ENCODE measurements around the gene KRT25. TPM values are rescaled to one million over a fixed set of nuclear protein-coding genes. Genes with fewer than 3 reads are reported as not detected.

Gene KRT25
- total and polyA plus RNA-seq, 4 experiments from 2014 or later = not detected

- Mint-ChIP-seq H3K36me3 (no peaks in the 10 kb centered on the region), H3K27ac (no peak overlapping the region), H3K4me1 (no peaks in the 10 kb centered on the region), H3K9me3 (no peaks in the 10 kb centered on the region), H3K27me3 (peaks cover 14 to 16% of the 10 kb centered on the region in 2 donors), H3K4me3 (no peak overlapping the region)
- Histone ChIP-seq H3K36me3 (ENCODE audit: insufficient read depth, low read length) (no peaks in the 10 kb centered on the region), H3K4me1 (ENCODE audit: insufficient read depth, low read length) (no peaks in the 10 kb centered on the region), H3K9me3 (ENCODE audit: control insufficient read depth in 1 of 2, low read length in 2 of 2) (no peaks in the 10 kb centered on the region), H3K27me3 (ENCODE audit: insufficient read depth, low read length) (peaks cover 10% of the 10 kb centered on the region), H3K4me3 (ENCODE audit: low read length in 2 of 2) (no peak overlapping the region), H3K27ac (ENCODE audit: low read depth, low read length) (no peak overlapping the region)
- POLR2A ChIA-PET (ENCODE audit: partially characterized antibody) = no interaction called here
- CTCF ChIA-PET (ENCODE audit: partially characterized antibody) = interaction anchor here (0.7 to 1.1 kb wide), 10 partner anchors 8 to 369 kb away, joined by 3 to 10 read pairs (median 3); no protein-coding TSS in a partner anchor
- no peak for DNase-seq
- intact Hi-C loops (cut with micrococcal nuclease) = loop anchor here (1.0 to 10.0 kb wide), 3 partner anchors 79 to 163 kb away; partner anchors contain the start of gene CCR7
Measured at GRCh38 chr17:40727447-40728231, 27.5 kb downstream of the KRT25 start.

GRCh38 chr17:40726919-40727318 lies 28.2 kb downstream of the KRT25 start:
- H3K27me3 ChIP-seq (ENCODE audit: insufficient read depth, low read length) = peaks cover 10% of the 10 kb centered on the region
- ChIA-PET POLR2A (ENCODE audit: partially characterized antibody) (no interaction called here), CTCF (ENCODE audit: partially characterized antibody) (interaction anchor here (0.7 to 1.4 kb wide), 7 partner anchors 8 to 369 kb away, joined by 3 to 10 read pairs (median 3); no protein-coding TSS in a partner anchor)
- H3K27ac Mint-ChIP-seq = no peak overlapping the region
- intact Hi-C loops (cut with micrococcal nuclease) = loop anchor here (1.0 to 10.0 kb wide), 3 partner anchors 79 to 162 kb away; partner anchors contain the start of gene CCR7
- no peaks in the 10 kb centered on the region for H3K36me3 Mint-ChIP-seq
- no peak overlapping the region for H3K4me3 ChIP-seq (ENCODE audit: low read length in 2 of 2)
- H3K4me1 Mint-ChIP-seq = no peaks in the 10 kb centered on the region
- H3K4me1 ChIP-seq (ENCODE audit: insufficient read depth, low read length) = no peaks in the 10 kb centered on the region
- H3K27me3 Mint-ChIP-seq = peaks cover 14 to 19% of the 10 kb centered on the region in 2 donors
- DNase-seq = peak in 4 of 5 donors; percentile 11 to 27 (median 17)
- H3K9me3 Mint-ChIP-seq = no peaks in the 10 kb centered on the region
- H3K4me3 Mint-ChIP-seq = no peak overlapping the region
- no peaks in the 10 kb centered on the region for H3K9me3 ChIP-seq (ENCODE audit: control insufficient read depth in 1 of 2, low read length in 2 of 2)
- no peaks in the 10 kb centered on the region for H3K36me3 ChIP-seq (ENCODE audit: insufficient read depth, low read length)
- no peak overlapping the region for H3K27ac ChIP-seq (ENCODE audit: low read depth, low read length)

GRCh38 chr17:40724656-40725055 lies 30.5 kb downstream of the KRT25 start:
- H3K36me3 ChIP-seq (ENCODE audit: insufficient read depth, low read length) = no peaks in the 10 kb centered on the region
- H3K27me3 Mint-ChIP-seq = peaks cover 10 to 20% of the 10 kb centered on the region in 2 donors
- no peak overlapping the region for H3K4me3 ChIP-seq (ENCODE audit: low read length in 2 of 2)
- DNase-seq = no peak
- no peak overlapping the region for H3K27ac ChIP-seq (ENCODE audit: low read depth, low read length)
- no peaks in the 10 kb centered on the region for H3K9me3 Mint-ChIP-seq
- no peaks in the 10 kb centered on the region for H3K27me3 ChIP-seq (ENCODE audit: insufficient read depth, low read length)
- no peaks in the 10 kb centered on the region for H3K4me1 ChIP-seq (ENCODE audit: insufficient read depth, low read length)
- no peaks in the 10 kb centered on the region for H3K9me3 ChIP-seq (ENCODE audit: control insufficient read depth in 1 of 2, low read length in 2 of 2)
- H3K36me3 Mint-ChIP-seq = no peaks in the 10 kb centered on the region
- intact Hi-C loops (cut with micrococcal nuclease) = loop anchor here (10.0 kb wide), 1 partner anchor 160 kb away; the partner anchor contains the start of gene CCR7
- H3K27ac Mint-ChIP-seq = no peak overlapping the region
- ChIA-PET POLR2A (ENCODE audit: partially characterized antibody) (no interaction called here), CTCF (ENCODE audit: partially characterized antibody) (interaction anchor here (1.8 kb wide), 1 partner anchor 105 kb away, joined by 9 read pairs; no protein-coding TSS in a partner anchor)
- no peak overlapping the region for H3K4me3 Mint-ChIP-seq
- H3K4me1 Mint-ChIP-seq = no peaks in the 10 kb centered on the region

- H3K27me3 ChIP-seq (ENCODE audit: insufficient read depth, low read length) = no peaks in the 10 kb centered on the region
- H3K36me3 ChIP-seq (ENCODE audit: insufficient read depth, low read length) = no peaks in the 10 kb centered on the region
- DNase-seq = no peak
- H3K27ac ChIP-seq (ENCODE audit: low read depth, low read length) = no peak overlapping the region
- Mint-ChIP-seq H3K4me1 (no peaks in the 10 kb centered on the region), H3K36me3 (no peaks in the 10 kb centered on the region), H3K27ac (no peak overlapping the region), H3K27me3 (peaks cover 10 to 27% of the 10 kb centered on the region in 2 donors), H3K9me3 (no peaks in the 10 kb centered on the region), H3K4me3 (no peak overlapping the region)
- H3K9me3 ChIP-seq (ENCODE audit: control insufficient read depth in 1 of 2, low read length in 2 of 2) = no peaks in the 10 kb centered on the region
- intact Hi-C loops (cut with micrococcal nuclease) = loop anchor here (10.0 kb wide), 1 partner anchor 157 kb away; the partner anchor contains the start of gene CCR7
- H3K4me1 ChIP-seq (ENCODE audit: insufficient read depth, low read length) = no peaks in the 10 kb centered on the region
- ChIA-PET POLR2A (ENCODE audit: partially characterized antibody) (no interaction called here), CTCF (ENCODE audit: partially characterized antibody) (no interaction called here)
- H3K4me3 ChIP-seq (ENCODE audit: low read length in 2 of 2) = no peak overlapping the region
Measured at GRCh38 chr17:40722241-40722640, 32.9 kb downstream of the KRT25 start.

- ChIA-PET POLR2A (ENCODE audit: partially characterized antibody) (no interaction called here), CTCF (ENCODE audit: partially characterized antibody) (no interaction called here)
- intact Hi-C loops (cut with micrococcal nuclease) = loop anchor here (10.0 kb wide), 1 partner anchor 156 kb away; the partner anchor contains the start of gene CCR7
Measured at GRCh38 chr17:40720899-40721298, 34.2 kb downstream of the KRT25 start.

GRCh38 chr17:40718930-40719329 lies 36.2 kb downstream of the KRT25 start:
- Mint-ChIP-seq H3K9me3 (no peaks in the 10 kb centered on the region), H3K27ac (no peak overlapping the region), H3K4me1 (no peaks in the 10 kb centered on the region), H3K36me3 (no peaks in the 10 kb centered on the region), H3K27me3 (peaks cover 9 to 20% of the 10 kb centered on the region in 2 donors), H3K4me3 (no peak overlapping the region)
- DNase-seq = no peak
- Histone ChIP-seq H3K27me3 (ENCODE audit: insufficient read depth, low read length) (no peaks in the 10 kb centered on the region), H3K36me3 (ENCODE audit: insufficient read depth, low read length) (no peaks in the 10 kb centered on the region), H3K4me1 (ENCODE audit: insufficient read depth, low read length) (no peaks in the 10 kb centered on the region), H3K9me3 (ENCODE audit: control insufficient read depth in 1 of 2, low read length in 2 of 2) (no peaks in the 10 kb centered on the region), H3K27ac (ENCODE audit: low read depth, low read length) (no peak overlapping the region), H3K4me3 (ENCODE audit: low read length in 2 of 2) (no peak overlapping the region)
- ChIA-PET POLR2A (ENCODE audit: partially characterized antibody) (no interaction called here), CTCF (ENCODE audit: partially characterized antibody) (interaction anchor here (0.9 to 1.4 kb wide), 2 partner anchors 9 to 10 kb away, joined by 3 read pairs; no protein-coding TSS in a partner anchor)
- intact Hi-C loops (cut with micrococcal nuclease) = no loop called here

More at GRCh38 chr17:40720899-40721298, 34.2 kb downstream of the KRT25 start:
- Mint-ChIP-seq H3K4me1 (no peaks in the 10 kb centered on the region), H3K27me3 (peaks cover 8 to 20% of the 10 kb centered on the region in 2 donors), H3K27ac (no peak overlapping the region), H3K36me3 (no peaks in the 10 kb centered on the region), H3K9me3 (no peaks in the 10 kb centered on the region), H3K4me3 (no peak overlapping the region)
- Histone ChIP-seq H3K9me3 (ENCODE audit: control insufficient read depth in 1 of 2, low read length in 2 of 2) (no peaks in the 10 kb centered on the region), H3K27me3 (ENCODE audit: insufficient read depth, low read length) (no peaks in the 10 kb centered on the region), H3K36me3 (ENCODE audit: insufficient read depth, low read length) (no peaks in the 10 kb centered on the region), H3K4me1 (ENCODE audit: insufficient read depth, low read length) (no peaks in the 10 kb centered on the region), H3K27ac (ENCODE audit: low read depth, low read length) (no peak overlapping the region), H3K4me3 (ENCODE audit: low read length in 2 of 2) (no peak overlapping the region)
- no peak for DNase-seq

GRCh38 chr17:40717776-40718175 lies 37.4 kb downstream of the KRT25 start:
- Mint-ChIP-seq H3K4me3 (no peak overlapping the region), H3K27me3 (peaks cover 7 to 20% of the 10 kb centered on the region in 2 donors), H3K36me3 (no peaks in the 10 kb centered on the region), H3K9me3 (no peaks in the 10 kb centered on the region), H3K4me1 (no peaks in the 10 kb centered on the region), H3K27ac (no peak overlapping the region)
- H3K4me3 ChIP-seq (ENCODE audit: low read length in 2 of 2) = no peak overlapping the region
- no peak overlapping the region for H3K27ac ChIP-seq (ENCODE audit: low read depth, low read length)
- no peaks in the 10 kb centered on the region for H3K27me3 ChIP-seq (ENCODE audit: insufficient read depth, low read length)
- CTCF ChIA-PET (ENCODE audit: partially characterized antibody) = no interaction called here
- H3K4me1 ChIP-seq (ENCODE audit: insufficient read depth, low read length) = no peaks in the 10 kb centered on the region
- POLR2A ChIA-PET (ENCODE audit: partially characterized antibody) = no interaction called here
- no peaks in the 10 kb centered on the region for H3K9me3 ChIP-seq (ENCODE audit: control insufficient read depth in 1 of 2, low read length in 2 of 2)
- intact Hi-C loops (cut with micrococcal nuclease) = no loop called here
- DNase-seq = no peak
- no peaks in the 10 kb centered on the region for H3K36me3 ChIP-seq (ENCODE audit: insufficient read depth, low read length)
